ENCODE results near the gene CACNA1B.

The CACNA1B gene

GRCh38 chr9:138051586-138052321, 174.2 kb downstream of the CACNA1B start:
- H3K4me1 ChIP-seq: peaks cover 4% of the 10 kb centered on the region
- H3K27me3 ChIP-seq: no peaks in the 10 kb centered on the region
- no peaks in the 10 kb centered on the region for H4K20me1 ChIP-seq
- no peak for TF ChIP-seq Cebpa-rat (IDR thresholded peaks at IDR 0.05)
- H3K9me3 ChIP-seq: no peaks in the 10 kb centered on the region
- no peak overlapping the region for H3K27ac ChIP-seq
- H3K4me3 ChIP-seq: no peak overlapping the region
- no peak overlapping the region for H3K4me2 ChIP-seq
- no peak overlapping the region for H3K9ac ChIP-seq
- H3K36me3 ChIP-seq: no peaks in the 10 kb centered on the region

GRCh38 chr9:138052322-138052615, 174.7 kb downstream of the CACNA1B start:
- Histone ChIP-seq H3K4me3 (no peak overlapping the region), H4K20me1 (no peaks in the 10 kb centered on the region), H3K9ac (no peak overlapping the region), H3K9me3 (no peaks in the 10 kb centered on the region), H3K36me3 (no peaks in the 10 kb centered on the region), H3K4me2 (no peak overlapping the region), H3K4me1 (no peaks in the 10 kb centered on the region), H3K27me3 (no peaks in the 10 kb centered on the region), H3K27ac (no peak overlapping the region)
- TF ChIP-seq Cebpa-rat (IDR thresholded peaks at IDR 0.05): no peak

- Histone ChIP-seq H3K9me3 (no peaks in the 10 kb centered on the region), H4K20me1 (no peaks in the 10 kb centered on the region), H3K4me1 (no peaks in the 10 kb centered on the region), H3K36me3 (no peaks in the 10 kb centered on the region), H3K4me3 (no peak overlapping the region), H3K4me2 (no peak overlapping the region), H3K9ac (no peak overlapping the region), H3K27ac (no peak overlapping the region), H3K27me3 (no peaks in the 10 kb centered on the region)
- TF ChIP-seq Cebpa-rat (IDR thresholded peaks at IDR 0.05): no peak
These were observed 175.2 kb downstream of the CACNA1B start for GRCh38 chr9:138052635-138053320.

- Histone ChIP-seq H3K9ac (no peak overlapping the region), H3K4me3 (no peak overlapping the region), H3K4me1 (no peaks in the 10 kb centered on the region), H3K27ac (no peak overlapping the region), H4K20me1 (no peaks in the 10 kb centered on the region), H3K27me3 (no peaks in the 10 kb centered on the region), H3K36me3 (no peaks in the 10 kb centered on the region), H3K4me2 (no peak overlapping the region), H3K9me3 (no peaks in the 10 kb centered on the region)
- TF ChIP-seq Cebpa-rat (IDR thresholded peaks at IDR 0.05): no peak
These were observed 175.8 kb downstream of the CACNA1B start for GRCh38 chr9:138053321-138053868.

GRCh38 chr9:138053996-138054752, 176.6 kb downstream of the CACNA1B start:
- TF ChIP-seq Cebpa-rat (IDR thresholded peaks at IDR 0.05): no peak
- no peak overlapping the region for H3K4me2 ChIP-seq
- H3K27ac ChIP-seq: no peak overlapping the region
- H4K20me1 ChIP-seq: no peaks in the 10 kb centered on the region
- no peaks in the 10 kb centered on the region for H3K27me3 ChIP-seq
- no peak overlapping the region for H3K9ac ChIP-seq
- no peaks in the 10 kb centered on the region for H3K36me3 ChIP-seq
- no peaks in the 10 kb centered on the region for H3K4me1 ChIP-seq
- H3K4me3 ChIP-seq: no peak overlapping the region
- H3K9me3 ChIP-seq: no peaks in the 10 kb centered on the region

GRCh38 chr9:138057726-138058125, 180.1 kb downstream of the CACNA1B start:
- Histone ChIP-seq H3K9ac (no peak overlapping the region), H3K4me1 (no peaks in the 10 kb centered on the region), H3K36me3 (no peaks in the 10 kb centered on the region), H4K20me1 (no peaks in the 10 kb centered on the region), H3K27me3 (no peaks in the 10 kb centered on the region), H3K4me2 (no peak overlapping the region), H3K9me3 (no peaks in the 10 kb centered on the region), H3K4me3 (no peak overlapping the region), H3K27ac (no peak overlapping the region)
- no peak for TF ChIP-seq Cebpa-rat (IDR thresholded peaks at IDR 0.05)

- Histone ChIP-seq H3K4me2 (no peak overlapping the region), H4K20me1 (no peaks in the 10 kb centered on the region), H3K36me3 (no peaks in the 10 kb centered on the region), H3K4me3 (no peak overlapping the region), H3K27me3 (no peaks in the 10 kb centered on the region), H3K27ac (no peak overlapping the region), H3K4me1 (no peaks in the 10 kb centered on the region), H3K9me3 (no peaks in the 10 kb centered on the region), H3K9ac (no peak overlapping the region)
- no peak for TF ChIP-seq Cebpa-rat (IDR thresholded peaks at IDR 0.05)
These were observed 180.6 kb downstream of the CACNA1B start for GRCh38 chr9:138058181-138058580.

- no peaks in the 10 kb centered on the region for H3K36me3 ChIP-seq
- no peaks in the 10 kb centered on the region for H4K20me1 ChIP-seq
- H3K4me2 ChIP-seq: no peak overlapping the region
- no peaks in the 10 kb centered on the region for H3K4me1 ChIP-seq
- no peak overlapping the region for H3K4me3 ChIP-seq
- no peaks in the 10 kb centered on the region for H3K9me3 ChIP-seq
- no peak overlapping the region for H3K9ac ChIP-seq
- no peak overlapping the region for H3K27ac ChIP-seq
- no peaks in the 10 kb centered on the region for H3K27me3 ChIP-seq
- no peak for TF ChIP-seq Cebpa-rat (IDR thresholded peaks at IDR 0.05)
These were observed 181.6 kb downstream of the CACNA1B start for GRCh38 chr9:138059196-138059595.

- Histone ChIP-seq H3K27ac (no peak overlapping the region), H3K4me2 (no peak overlapping the region), H4K20me1 (no peaks in the 10 kb centered on the region), H3K4me3 (no peak overlapping the region), H3K9me3 (no peaks in the 10 kb centered on the region), H3K36me3 (no peaks in the 10 kb centered on the region), H3K4me1 (no peaks in the 10 kb centered on the region), H3K27me3 (no peaks in the 10 kb centered on the region), H3K9ac (no peak overlapping the region)
- TF ChIP-seq Cebpa-rat (IDR thresholded peaks at IDR 0.05): no peak
These were observed 182.8 kb downstream of the CACNA1B start for GRCh38 chr9:138060365-138060764.

GRCh38 chr9:138060881-138061280, 183.3 kb downstream of the CACNA1B start:
- H3K36me3 ChIP-seq: no peaks in the 10 kb centered on the region
- no peaks in the 10 kb centered on the region for H4K20me1 ChIP-seq
- H3K4me1 ChIP-seq: no peaks in the 10 kb centered on the region
- no peak overlapping the region for H3K4me3 ChIP-seq
- H3K9ac ChIP-seq: no peak overlapping the region
- H3K4me2 ChIP-seq: no peak overlapping the region
- no peak for TF ChIP-seq Cebpa-rat (IDR thresholded peaks at IDR 0.05)
- H3K9me3 ChIP-seq: no peaks in the 10 kb centered on the region
- no peaks in the 10 kb centered on the region for H3K27me3 ChIP-seq
- no peak overlapping the region for H3K27ac ChIP-seq
